ENCODE measurements around the gene ICAM5.
"Not testable (repeated sequence)": the region's sequence is repeated elsewhere in the genome, so short reads cannot be mapped to it uniquely, and the experiment has no call there.

The ICAM5 gene

DNA sequence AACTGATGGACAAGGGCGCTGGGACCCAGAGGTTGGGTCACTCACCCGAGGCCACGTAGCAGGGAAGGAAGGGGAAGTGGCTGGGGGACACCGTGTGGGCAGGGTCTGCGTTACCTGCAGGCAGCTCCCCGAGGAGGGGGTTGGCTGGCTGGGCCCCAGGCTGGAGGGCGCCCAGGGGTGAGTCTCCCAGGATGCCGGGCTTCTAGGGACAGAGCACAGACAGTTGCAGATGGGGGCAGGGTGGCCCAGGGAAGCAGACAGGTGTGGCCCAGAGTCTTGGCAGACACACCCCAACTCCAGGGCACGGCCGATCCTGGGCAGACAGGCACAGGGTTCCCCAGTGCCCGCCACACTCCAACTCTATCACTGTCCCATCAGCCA lies 31.7 kb downstream of the ICAM5 start:
- DNase-seq, result no peak

DNA sequence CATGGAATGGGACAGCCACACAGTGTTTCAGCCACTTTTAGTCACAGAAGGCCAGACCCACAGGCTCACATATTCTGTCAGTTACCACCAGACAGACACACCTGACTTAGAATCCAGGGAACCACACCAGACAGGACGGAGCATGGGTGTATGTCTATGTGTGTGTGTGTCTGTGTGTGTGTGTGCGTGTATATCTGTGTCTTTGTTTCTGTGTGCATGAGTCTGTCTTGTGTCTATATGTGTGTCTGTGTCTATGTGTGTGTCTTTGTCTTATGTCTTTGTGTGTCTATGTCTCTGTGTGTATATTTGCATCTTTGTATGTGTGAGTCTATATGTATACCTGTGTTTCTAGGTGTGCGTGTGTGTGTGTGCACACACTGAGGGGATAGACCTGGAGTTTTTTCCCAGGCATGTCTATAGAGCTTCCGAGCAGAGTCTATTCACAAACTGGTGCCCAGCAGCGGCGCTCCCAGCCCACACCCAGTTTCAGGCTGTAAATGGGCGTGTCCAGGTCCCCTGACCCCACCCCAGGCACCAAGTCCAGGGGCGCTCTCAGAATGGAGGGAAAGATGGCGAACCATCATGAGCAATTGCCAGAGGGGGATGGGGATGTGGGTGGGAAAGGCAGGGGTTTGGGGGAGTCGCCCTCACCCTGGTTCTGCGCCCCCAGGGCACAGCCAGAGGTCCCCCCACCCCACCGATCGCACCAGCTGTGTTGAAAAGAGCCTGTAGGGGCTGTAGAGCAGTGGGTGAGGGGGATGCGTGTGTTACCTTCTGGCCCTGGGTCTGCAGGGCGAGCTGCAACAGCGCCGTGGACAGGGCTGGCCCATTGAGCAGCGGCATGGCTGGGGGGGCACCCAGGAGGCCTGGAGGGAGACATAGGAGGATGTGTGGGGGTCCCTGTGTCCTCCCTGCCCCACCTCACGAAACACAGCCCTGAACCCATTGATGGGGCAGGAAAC lies 32.4 kb downstream of the ICAM5 start:
- no peak for DNase-seq

DNA sequence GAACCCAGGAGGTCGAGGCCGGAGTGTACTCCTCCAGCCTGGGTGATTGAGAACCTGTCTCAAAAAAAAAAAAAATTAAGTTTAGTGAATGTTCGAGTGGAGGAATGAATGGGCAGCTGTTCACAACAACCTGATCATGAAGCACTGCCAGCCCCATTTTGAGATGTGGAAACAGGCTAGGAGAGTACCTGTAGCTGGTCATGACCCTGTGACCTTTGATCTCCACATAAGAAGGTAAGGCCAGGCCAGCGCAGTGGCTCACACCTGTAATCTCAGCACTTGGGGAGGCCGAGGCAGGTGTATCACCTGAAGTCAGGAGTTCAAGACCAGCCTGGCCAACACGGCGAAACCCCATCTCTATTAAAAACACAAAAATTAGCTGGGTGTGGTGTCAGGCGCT lies 36.0 kb downstream of the ICAM5 start:
- no peak for DNase-seq

DNA sequence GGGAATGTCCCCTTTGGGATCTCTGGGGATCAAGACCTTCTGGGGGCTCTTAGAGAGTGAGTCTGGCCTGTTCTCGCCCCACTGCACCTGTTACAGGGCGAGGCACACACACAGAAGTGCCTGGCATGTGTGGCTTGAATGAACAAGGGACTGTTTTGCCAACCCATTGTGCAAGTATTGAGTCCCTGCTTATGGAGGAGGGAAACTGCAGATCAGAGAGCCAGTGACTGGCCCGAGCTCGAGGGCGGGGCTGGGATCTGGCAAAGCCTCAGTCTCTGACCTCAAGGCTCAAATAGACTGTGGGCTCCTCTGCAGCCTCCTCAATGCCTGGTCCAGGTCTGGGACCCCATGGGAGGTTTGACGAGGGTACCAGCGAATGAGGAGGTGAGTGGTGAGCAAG lies 38.0 kb downstream of the ICAM5 start:
- DNase-seq, result no peak

DNA sequence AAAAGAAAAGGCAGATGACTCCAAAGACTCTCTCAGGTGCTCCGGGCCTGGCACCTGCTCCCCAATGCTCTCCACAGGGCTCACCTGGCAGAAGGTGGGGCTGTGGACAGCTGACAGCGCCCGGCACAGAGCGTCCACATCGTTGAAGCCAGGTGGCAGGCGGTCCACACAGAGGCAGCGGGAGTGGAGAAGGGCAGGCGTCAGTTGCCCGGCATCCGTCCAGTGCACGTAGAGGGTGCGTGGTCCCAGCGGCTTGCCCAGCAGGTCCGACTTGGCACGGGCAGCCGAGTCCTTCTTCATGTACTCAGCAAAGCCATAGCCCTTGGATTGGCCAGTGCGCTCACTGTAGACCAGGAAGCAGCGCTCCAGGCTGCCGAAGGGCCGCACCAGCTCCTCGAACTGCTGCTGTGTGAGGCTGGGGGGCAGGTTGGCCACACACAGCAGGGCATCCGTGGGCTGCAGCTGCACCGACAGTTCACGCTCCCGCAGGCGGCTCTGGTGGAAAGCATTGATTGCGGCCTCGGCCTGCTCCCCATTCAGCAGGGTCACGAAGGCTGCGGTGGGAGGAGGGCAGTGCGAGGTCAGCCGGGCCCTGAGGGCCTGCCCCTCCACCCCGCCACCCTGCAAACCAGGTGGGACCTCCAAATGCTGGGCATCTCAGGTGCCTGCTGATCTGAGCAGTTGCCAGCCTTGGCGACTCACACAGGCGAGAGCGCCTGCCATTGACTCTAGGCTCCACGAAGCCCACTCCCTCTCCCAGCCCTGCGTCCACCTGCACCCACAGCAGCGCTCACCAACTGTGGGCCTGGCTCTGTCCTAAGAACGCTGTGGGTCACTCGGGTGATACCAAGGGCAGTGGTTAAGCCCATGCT lies 39.0 kb downstream of the ICAM5 start:
- no peak for DNase-seq

DNA sequence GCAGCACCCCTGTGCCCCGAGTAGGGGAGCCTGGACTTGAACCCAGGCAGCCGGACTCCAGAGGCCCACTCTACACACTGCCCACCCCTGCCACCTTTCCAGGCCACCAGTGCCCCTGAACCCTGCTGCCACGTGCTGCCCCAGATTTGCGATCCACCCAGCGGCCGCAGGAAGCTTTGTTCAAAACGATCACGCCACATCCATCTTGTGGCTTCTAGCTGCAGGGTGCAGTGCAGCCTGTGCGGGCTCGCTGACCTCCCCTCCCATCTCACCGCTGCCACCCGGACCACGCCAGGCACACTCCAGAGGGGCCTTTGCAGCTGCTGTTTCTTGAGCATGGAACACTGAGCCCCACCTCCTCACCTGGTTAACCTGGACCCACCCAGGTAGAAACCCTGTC lies 39.8 kb downstream of the ICAM5 start:
- DNase-seq, result no peak

DNA sequence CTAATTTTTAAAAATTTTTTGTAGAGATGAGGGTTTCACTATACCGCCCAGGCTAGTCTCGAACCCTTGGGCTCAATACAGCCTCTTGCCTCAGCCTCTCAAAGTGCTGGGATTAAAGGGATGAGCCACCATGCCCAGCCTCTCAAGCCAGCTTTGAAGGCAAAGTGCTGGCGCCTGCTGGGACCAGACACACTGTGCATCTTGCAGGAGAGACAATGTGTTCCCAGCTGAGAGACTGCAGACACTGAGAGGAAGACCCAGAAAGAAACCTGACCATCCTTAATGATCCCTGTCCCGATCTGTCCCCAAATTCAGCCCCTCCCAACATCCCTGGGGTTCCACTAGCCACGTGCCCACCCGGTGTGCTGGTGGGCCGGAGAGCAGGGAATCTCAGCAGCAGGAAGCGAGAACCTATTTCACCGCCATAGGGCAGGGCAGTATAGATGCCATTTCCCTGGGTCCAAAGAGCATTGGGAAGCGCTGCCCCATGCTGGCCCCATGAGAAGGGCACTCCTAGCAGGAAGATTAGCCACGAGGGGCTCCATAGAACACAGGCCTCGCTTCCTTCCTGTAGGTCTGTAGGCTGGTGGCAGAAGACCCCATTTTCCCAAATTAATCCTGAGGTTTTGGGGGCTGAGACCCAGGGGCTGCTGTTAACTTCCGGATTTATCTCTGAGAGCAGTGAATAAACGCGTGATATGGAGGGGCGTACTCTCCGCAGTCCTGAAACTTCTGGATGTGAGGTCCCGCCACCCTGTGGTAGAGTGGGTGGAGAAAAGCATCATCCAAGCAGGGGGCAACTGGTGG lies 42.6 kb downstream of the ICAM5 start:
- DNase-seq, result no peak

DNA sequence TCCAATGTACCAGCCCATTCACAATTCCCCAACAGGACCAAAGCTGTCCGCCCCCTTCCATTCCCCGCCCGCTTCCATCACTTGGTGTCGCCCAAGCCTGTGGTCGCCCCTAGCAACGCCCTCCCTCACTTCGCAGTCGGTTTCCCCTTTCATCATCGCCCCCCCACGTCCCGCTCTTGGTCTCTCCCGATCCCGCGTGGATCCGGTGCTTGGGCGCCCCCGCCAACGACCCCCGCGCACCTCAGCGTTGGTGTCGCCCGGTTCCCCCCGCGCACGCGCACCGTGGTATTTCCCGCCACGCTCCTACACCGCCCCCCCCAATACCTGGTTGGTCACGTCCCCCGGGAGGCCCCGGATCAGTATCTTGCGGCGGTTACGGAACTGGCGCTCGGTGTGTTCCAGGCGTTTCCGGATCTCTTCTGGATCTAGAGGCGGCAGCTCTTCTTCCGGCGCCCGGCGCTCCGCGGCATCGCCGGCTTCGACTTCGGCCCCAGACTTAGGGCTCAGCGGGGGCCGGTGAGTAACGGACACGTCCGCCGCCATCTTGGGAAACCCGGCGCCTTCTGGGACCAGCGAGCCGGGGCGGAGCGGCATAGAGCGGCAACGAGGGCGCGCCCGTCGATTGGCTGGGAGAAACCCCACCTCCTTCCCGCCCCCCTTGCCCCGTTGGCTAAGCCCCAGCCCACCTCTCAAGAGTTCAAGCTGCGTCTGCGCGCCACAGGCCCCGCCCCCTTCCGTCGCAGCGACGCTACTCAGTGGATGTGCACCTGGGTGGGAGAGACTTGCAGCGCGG lies 43.4 kb downstream of the ICAM5 start, which contains the start of gene RAVER1:
RAVER1 (minus strand) TSS at position 565 of the 793 bp plus-strand sequence; CDS start at position 543, 22 bp downstream.
- peak; percentile 99 for DNase-seq

DNA sequence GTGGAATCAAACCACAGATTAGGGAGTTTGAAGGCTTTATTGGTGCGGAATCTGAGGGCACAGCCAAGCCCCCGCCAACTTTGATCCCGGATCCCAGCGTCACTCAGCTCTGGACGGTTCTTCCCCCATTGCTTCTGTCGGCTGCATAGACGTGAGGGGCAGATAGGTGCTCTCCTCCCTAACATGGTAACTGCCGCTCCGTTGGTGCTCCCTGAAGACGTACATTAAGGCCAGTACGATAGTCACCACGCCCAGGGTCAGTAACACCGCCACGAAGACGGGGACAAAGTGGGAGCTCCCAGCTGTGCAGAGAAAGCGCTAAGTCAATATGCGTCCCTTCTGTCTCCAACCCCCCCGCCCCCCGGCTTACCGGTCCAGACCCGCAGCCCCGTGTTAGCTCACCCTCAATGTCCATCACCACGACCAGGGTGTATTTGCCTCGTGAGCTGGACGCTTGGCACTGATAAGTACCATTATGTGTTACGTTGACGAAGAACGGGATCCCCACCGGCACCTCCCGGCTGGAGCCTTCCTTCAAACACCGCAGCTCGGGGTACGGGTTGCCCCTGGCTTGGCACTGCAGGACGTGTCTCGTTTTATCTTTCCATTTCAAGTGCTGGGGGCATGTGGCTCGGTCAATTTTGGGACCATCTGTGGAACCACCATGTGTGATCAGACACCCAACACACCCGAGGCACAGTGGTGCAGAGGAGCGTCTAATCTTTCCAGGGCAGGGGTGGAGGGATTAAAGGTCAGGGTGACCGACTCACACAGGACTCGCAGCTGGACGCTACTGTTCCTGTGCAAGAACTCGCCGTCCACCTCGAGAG lies 44.2 kb downstream of the ICAM5 start:
- DNase-seq, result no peak

DNA sequence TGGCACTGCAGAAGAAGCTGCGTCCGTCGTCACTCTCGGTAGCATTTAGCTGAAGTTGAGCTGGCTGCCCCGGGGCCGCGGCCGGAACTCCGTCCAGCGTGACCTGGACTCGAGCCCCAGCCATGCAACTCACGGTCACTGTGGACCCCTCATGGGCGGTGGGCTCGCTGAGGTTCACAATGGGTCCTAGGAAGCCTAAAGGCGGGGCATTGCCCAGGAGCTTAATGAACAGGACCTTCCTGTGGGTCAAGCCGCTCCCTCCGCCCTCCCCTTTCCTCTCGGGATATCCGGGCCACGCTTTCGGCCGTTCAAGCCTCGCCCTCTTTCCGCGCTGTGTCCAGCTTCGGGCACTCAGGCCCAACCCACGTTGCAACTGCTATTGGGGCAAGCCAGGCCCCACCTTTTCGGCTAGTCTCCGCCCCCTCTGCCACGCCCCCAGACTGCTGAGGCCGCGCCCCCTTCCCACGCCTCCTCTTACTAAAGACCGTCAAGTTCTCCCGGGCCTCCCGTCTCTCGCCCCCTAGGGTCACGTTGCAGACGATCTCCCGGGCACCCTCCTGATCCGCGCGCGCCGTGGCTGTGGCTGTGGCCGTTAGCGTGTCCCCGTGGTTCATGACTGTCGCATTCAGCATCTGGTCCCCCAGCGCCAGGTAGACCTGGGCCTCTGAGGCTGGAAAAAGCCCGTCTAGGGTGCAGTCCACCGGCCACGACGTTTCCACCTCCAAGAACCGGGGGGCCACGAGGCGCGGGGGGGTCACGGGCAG lies 45.0 kb downstream of the ICAM5 start:
- peak; percentile 30 for DNase-seq

DNA sequence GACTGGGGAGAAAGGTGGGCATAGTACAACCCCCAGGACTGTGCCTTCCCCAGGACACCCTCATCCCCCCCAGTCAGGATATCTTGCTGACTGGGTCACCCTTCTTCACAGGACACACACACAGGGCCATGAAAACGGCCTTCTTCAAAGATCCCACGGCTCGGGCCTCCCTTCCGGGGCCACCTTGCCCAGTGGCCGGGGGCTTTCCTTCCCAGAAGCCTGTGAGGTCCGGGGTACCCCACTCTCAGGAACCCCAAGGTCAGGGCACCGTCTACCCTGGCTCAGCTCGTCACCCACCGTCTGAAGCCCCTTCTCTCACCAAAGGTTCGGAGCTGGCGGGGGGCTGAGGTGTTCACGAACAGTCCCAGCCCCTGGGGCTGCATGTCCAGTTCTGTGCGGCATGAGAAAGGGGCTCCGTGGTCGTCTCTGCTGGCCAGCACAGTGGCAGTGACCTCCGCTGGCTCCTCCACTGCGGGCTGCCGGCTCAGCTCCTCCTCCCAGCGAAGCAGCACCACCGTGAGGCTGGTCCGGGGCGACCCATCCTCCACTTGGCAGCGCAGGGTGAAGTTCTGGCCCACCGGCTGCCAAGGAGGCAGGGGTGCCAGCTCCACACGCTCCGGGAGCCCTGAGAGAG lies 45.7 kb downstream of the ICAM5 start:
- DNase-seq, result no peak

DNA sequence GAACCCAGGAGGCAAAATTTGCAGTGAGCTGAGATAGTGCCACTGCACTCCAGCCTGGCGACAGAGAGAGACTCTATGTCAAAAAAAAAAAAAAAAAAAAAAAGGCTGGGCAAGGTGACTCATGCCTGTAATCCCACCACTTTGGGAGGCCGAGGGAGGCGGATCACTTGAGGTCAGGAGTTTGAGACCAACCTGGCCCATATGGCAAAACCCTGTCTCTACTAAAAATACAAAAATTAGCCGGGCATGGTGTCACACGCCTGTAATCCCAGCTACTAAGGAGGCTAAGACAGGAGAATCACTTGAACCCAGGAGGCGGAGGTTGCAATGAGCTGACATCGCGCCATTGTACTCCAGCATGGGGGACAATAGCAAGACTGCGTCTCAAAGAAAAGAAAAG lies 47.0 kb downstream of the ICAM5 start:
- not testable (repeated sequence) for DNase-seq

DNA sequence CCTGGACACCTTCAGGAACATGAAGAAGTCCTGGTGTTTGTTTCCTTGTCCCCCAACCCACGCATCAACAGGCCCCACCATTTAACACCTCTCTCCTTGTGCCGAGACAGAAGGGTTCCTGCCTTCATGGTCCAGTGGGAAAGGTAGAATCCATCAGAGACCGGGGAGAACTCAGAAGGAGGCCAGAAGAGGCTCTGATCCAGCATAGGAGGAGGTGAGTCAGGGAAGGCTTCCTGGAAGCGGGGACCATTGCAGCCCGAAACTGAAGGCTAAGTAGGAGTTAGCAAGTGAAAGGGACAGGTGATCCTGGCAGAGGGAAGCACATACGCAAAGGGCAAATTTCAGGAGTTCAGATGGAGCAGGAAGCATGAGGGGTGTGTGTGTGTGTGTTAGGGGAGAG lies 49.2 kb downstream of the ICAM5 start:
- no peak for DNase-seq

DNA sequence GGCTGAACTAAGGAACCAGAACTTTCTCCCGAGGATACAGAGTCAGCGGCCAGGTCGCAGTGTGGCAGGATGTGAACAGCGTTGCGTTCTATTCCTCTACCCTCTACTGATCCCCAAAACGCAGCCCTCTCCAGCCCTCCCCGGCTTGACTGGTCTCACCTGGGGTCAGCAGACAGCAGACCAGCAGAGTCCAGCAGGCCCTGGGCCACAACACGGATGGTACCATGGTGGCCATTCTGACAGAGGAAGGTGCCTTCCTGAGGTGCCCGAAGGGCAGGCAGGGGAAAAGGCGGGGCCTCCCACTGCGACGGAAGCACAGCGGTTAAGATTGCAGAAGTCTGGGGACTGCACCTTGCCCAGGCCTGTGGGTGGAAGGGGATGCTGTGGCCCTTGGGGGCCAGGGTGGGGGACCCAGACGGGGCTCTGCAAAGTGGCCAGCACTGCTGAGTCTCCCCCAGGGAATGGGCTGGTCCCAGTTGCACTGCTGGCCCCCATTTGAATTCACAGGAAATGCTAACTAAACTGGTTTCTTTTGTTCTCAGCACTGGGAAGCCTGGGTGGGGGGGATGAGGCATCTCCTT lies 49.7 kb downstream of the ICAM5 start, which contains the start of gene ICAM3:
ICAM3 (minus strand) TSS at position 245 of the 581 bp plus-strand sequence; CDS start at position 235, 10 bp downstream.
- DNase-seq, result peak; percentile 71

DNA sequence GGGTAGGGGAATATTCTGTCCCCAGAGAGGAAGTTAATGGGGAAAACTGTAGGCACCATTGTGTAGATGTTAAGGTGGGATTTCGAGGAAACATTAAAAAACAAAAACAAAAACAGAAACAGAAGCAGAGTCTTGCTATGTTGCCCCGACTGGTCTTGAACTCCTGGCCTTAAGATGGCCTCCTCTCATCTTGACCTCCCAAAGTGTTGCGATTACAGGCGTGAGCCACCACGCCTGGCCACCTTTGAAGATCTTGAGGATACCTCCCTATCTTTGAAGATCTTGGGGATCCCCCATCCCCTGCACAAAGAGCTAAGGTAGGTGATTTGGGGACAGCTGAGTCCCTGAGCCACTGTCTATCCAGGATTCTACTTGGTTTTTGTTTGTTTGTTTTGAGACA lies 50.2 kb downstream of the ICAM5 start:
- no peak for DNase-seq

DNA sequence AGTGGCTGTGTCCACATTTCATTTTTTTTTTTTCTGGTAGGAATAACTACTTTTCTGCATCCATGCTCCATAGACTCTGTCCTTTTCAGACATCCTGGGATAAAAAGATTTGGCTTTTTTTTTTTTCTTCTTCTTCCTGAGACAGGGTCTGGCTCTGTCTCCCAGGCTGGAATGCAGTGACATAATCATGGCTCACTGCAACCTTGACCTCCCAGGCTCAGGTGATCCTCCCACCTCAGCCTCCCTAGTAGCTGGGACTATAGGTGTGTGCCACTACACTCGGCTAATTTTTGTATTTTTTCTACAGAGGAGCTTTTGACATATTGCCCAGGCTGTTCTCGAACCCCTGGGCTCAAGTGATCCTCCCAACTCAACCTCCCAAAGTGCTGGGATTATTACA lies 53.7 kb downstream of the ICAM5 start:
- DNase-seq, result no peak

DNA sequence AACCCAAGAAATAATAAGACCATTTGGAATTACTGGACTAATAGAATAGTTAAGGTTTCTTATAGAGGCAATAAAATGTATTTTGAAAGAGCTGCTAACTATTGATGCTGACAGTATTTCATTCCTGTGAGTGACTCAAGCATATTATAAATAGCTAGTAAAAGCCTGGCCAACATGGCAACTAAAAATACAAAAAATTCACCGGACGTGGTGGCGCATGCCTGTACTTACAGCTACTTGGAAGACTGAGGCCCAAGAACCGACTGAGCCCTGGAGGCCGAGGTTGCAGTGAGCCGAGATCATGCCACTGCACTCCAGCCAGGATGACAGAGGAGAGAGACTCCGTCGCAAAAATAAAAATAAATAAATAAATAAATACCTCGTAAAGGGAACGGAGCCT lies 55.0 kb downstream of the ICAM5 start:
- no peak for DNase-seq
